ES-I3 (cell line): ENCODE results near the gene MYG1.

Experiments used
- H3K36me3 ChIP-seq: 2 replicates; pipeline ENCODE4 v1.6.1; 2013; ENCODE audit warnings: mild to moderate bottlenecking, low read length, control low read depth, moderate library complexity; ENCODE audit not compliant: insufficient read depth
- H3K4me1 ChIP-seq: 2 replicates; pipeline ENCODE4 v1.6.1; 2013; ENCODE audit warnings: mild to moderate bottlenecking, control low read depth, low read length; ENCODE audit not compliant: insufficient read depth
- H3K9ac ChIP-seq: 2 replicates; pipeline ENCODE4 v1.6.1; 2013; ENCODE audit warnings: low read depth, mild to moderate bottlenecking, low read length, moderate library complexity
- H3K9me3 ChIP-seq: 2 replicates; pipeline ENCODE4 v1.6.1; 2013; ENCODE audit warnings: mild to moderate bottlenecking, low read length, moderate library complexity; ENCODE audit not compliant: control insufficient read depth, insufficient read depth

MYG1 gene

DNA sequence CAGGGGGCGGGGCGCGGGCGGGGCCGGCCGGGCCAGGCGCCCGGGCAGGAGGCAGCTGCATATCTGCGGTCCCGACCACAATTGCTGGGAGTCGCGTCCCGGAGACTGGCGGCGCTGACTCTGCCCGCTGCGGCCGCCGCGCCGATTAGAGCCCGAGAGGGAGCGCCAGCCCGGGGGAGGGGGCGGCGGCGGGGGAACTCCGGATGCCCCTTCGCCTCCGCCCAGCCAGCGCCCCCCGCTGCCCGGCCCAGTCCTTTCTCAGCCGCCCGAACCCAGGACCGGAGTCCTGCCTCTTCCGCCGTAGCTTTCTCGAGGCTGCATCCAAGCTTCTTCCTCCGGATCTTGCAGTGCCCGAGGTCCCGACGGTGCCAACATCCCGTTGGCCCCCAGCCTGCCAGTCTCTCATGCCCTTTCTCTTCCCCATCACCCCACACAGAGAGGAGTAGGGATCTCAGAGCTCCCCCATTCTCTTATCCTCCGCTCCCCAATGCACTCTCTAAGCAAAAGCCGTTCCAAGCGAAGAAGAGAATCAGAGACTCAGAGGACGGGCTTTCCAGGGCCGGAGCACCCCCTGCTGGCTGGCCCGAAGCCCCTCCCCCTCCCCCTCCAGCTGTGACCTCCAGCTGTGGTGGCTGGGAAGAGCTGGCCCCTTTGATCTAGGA is 45.5 kb downstream of the MYG1 start:
- H3K9me3 ChIP-seq: no peaks in the 10 kb centered on the region
- peaks cover 7% of the 10 kb centered on the region; the same call in 1 of the 2 replicates for H3K4me1 ChIP-seq
- H3K9ac ChIP-seq: peak overlapping the region; percentile 57
- no peaks in the 10 kb centered on the region for H3K36me3 ChIP-seq

DNA sequence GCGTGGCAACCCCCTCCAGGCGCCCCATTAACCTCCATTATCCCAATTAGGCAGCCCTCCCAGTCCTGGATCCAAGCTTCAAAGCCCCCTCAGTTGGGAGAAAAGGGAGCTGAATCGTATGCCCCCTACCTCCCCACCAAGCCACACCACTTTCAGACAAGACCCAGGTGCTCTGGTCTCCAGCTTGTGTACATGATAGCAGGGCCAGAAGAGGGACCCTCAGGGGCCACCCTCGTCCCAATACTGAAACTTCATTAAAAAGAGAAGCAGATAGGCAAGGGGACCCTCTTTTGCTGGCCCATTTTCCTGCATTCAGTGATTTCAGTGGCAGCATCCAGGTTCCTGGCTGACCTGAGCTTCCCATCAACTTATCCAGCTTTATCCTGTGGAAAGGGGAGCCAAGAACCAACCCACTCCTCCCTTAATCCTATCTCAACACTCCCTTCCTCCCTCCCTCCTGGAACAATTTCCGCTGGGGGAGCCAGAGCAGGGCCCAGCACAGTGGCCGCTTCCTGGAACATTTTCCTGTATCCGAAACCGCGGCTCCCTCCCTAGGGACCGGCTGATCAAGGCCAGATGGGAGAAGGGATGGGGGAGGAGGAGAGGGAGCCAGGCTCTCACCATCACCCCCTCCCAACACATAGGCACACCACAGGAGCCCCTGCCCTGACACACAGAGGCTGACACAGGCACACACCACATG is 46.1 kb downstream of the MYG1 start:
- H3K9ac ChIP-seq: peak overlapping the region; percentile 57; the same call in 1 of the 2 replicates

GRCh38 chr12:53346491-53346890 is 47.0 kb downstream of the MYG1 start:
- no peak overlapping the region for H3K9ac ChIP-seq

More for the DNA sequence above, 46.1 kb downstream of the MYG1 start:
- no peaks in the 10 kb centered on the region for H3K9me3 ChIP-seq
- H3K4me1 ChIP-seq: peaks cover 7% of the 10 kb centered on the region; the same call in 1 of the 2 replicates
- H3K36me3 ChIP-seq: no peaks in the 10 kb centered on the region

DNA sequence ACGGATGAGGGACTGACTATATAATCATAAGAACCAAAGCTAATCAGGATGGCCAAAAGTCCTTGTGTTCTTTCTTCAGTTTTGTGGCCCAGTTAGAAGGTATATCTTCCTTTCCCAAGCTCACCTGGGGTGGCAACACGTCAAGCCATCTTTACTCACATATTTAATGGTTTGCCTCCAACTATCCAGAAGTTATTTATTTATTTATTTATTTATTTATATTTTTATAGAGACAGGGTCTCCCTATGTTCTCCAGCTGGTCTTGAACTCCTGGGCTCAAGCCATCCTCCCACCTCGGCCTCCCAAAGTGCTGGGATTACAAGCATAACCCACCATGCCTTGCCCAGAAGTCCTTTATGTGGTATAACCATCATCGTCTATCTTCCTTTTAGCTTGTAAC is 48.4 kb downstream of the MYG1 start:
- Histone ChIP-seq H3K36me3 (no peaks in the 10 kb centered on the region), H3K9ac (no peak overlapping the region), H3K4me1 (peaks cover 9% of the 10 kb centered on the region; the same call in 1 of the 2 replicates), H3K9me3 (no peaks in the 10 kb centered on the region)

More at GRCh38 chr12:53346491-53346890, 47.0 kb downstream of the MYG1 start:
- Histone ChIP-seq H3K9me3 (no peaks in the 10 kb centered on the region), H3K36me3 (no peaks in the 10 kb centered on the region), H3K4me1 (peaks cover 7% of the 10 kb centered on the region; the same call in 1 of the 2 replicates)

- Histone ChIP-seq H3K9me3 (no peaks in the 10 kb centered on the region), H3K9ac (no peak overlapping the region), H3K4me1 (peaks cover 3% of the 10 kb centered on the region; the same call in 1 of the 2 replicates), H3K36me3 (no peaks in the 10 kb centered on the region)
Observed at GRCh38 chr12:53352331-53353256, 53.1 kb downstream of the MYG1 start.

DNA sequence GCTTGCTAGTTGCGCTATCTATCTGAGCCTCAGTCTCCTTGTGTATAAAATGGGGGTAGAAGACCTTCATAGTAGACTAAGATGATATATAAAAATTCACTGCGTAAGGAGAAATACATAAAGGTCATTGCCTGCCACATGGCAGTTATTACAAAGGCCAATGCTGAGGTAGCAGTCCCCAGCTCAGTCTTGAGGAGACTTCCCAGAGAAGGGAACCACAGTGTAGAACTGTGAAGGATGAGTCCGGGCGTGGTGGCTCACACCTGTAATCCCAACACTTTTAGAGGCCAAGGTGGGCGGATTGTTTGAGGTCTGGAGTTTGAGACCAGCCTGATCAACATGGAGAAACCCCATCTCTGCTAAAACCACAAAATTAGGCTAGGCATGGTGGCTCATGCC is 53.8 kb downstream of the MYG1 start:
- Histone ChIP-seq H3K9me3 (no peaks in the 10 kb centered on the region), H3K9ac (no peak overlapping the region), H3K36me3 (no peaks in the 10 kb centered on the region), H3K4me1 (peaks cover 3% of the 10 kb centered on the region; the same call in 1 of the 2 replicates)

- Histone ChIP-seq H3K9ac (no peak overlapping the region), H3K9me3 (no peaks in the 10 kb centered on the region), H3K4me1 (peaks cover 3% of the 10 kb centered on the region; the same call in 1 of the 2 replicates), H3K36me3 (no peaks in the 10 kb centered on the region)
Observed at GRCh38 chr12:53355121-53355520, 55.6 kb downstream of the MYG1 start.
